Prostate gland (tissue), 2 donors: Measurements from ENCODE around the gene AVEN.

ENCODE experiments used
- POLR2A ChIP-seq: fragments of 450-650 bp; IDR thresholded peaks from one replicate; pipeline ENCODE4 v1.6.1; 2016; ENCODE audit warnings: antibody characterized with exemption, mild to moderate bottlenecking
- TF ChIP-seq, protein P1 (sequence below), 4 experiments: fragments of 200-600 bp in 2 of 4; fragments of 450-650 bp in 2 of 4; sonication (generic) in 2 of 4; IDR thresholded peaks; 1 replicate in 3 of 4; 2 replicates in 1 of 4; pipeline ENCODE4 v1.5.1; 2016 to 2019; ENCODE audit warnings: antibody characterized with exemption in 4 of 4, mild to moderate bottlenecking in 2 of 4, moderate library complexity in 2 of 4

DNA sequence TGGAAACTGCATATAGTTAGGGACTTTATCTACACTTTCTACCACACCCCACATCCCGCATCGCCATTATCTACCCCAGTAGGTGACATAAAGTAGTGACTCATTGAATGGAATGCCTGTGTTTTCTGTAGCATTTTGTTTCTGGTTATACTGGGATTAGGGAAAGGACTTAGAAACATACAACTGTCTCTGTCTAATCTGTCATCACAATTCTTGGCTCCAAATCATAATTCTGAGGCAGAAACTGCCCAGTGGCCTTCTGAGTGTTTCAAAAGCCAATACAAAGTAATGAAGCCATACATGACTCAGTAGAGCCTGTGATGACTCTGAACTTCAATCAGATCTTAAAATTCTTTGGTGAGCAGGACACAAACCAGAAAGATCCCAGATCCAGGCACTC is 186.4 kb downstream of the AVEN start:
- TF ChIP-seq, protein P1, sequence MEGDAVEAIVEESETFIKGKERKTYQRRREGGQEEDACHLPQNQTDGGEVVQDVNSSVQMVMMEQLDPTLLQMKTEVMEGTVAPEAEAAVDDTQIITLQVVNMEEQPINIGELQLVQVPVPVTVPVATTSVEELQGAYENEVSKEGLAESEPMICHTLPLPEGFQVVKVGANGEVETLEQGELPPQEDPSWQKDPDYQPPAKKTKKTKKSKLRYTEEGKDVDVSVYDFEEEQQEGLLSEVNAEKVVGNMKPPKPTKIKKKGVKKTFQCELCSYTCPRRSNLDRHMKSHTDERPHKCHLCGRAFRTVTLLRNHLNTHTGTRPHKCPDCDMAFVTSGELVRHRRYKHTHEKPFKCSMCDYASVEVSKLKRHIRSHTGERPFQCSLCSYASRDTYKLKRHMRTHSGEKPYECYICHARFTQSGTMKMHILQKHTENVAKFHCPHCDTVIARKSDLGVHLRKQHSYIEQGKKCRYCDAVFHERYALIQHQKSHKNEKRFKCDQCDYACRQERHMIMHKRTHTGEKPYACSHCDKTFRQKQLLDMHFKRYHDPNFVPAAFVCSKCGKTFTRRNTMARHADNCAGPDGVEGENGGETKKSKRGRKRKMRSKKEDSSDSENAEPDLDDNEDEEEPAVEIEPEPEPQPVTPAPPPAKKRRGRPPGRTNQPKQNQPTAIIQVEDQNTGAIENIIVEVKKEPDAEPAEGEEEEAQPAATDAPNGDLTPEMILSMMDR (IDR thresholded peaks at IDR 0.05) = no peak
- no peak for TF ChIP-seq POLR2A
